ENCODE results near the gene GIMAP4.
"Not testable (repeated sequence)": the region's sequence is repeated elsewhere in the genome, so short reads cannot be mapped to it uniquely, and the experiment has no call there.

DNA sequence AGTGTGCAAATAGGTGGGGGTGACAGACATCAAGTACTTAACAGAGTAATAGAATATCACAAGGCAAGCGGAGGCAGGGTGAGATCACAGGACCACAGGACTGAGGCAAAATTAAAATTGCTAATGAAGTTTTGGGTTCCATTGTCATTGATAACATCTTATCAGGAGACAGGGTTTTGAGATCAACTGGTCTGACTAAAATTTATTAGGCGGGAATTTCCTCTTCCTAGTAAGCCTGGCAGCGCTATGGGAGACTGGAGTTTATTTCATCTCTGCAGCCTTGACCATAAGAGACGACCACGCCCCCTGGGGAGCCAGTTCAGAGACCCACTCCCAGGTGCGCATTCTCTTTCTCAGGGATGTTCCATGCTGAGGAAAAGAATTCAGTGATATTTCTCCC is 44.3 kb upstream of the GIMAP4 start:
- TF ChIP-seq RFX7 (CRISPR knock-in tag; IDR thresholded peaks at IDR 0.05); SP2 (IDR thresholded peaks at IDR 0.05; ENCODE audit: extremely low read depth, low read depth, low read length, poor library complexity, severe bottlenecking): not testable (repeated sequence)
- TF ChIP-seq, protein P1, sequence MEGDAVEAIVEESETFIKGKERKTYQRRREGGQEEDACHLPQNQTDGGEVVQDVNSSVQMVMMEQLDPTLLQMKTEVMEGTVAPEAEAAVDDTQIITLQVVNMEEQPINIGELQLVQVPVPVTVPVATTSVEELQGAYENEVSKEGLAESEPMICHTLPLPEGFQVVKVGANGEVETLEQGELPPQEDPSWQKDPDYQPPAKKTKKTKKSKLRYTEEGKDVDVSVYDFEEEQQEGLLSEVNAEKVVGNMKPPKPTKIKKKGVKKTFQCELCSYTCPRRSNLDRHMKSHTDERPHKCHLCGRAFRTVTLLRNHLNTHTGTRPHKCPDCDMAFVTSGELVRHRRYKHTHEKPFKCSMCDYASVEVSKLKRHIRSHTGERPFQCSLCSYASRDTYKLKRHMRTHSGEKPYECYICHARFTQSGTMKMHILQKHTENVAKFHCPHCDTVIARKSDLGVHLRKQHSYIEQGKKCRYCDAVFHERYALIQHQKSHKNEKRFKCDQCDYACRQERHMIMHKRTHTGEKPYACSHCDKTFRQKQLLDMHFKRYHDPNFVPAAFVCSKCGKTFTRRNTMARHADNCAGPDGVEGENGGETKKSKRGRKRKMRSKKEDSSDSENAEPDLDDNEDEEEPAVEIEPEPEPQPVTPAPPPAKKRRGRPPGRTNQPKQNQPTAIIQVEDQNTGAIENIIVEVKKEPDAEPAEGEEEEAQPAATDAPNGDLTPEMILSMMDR (IDR thresholded peaks at IDR 0.05 in 2 of 3, conservative IDR thresholded peaks at IDR 0.05 in 1 of 3; ENCODE audit: insufficient read depth in 2 of 3, low read depth in 1 of 3, low read length in 3 of 3) = not testable (repeated sequence)

Measured in K562 (cell line).